ENCODE measurements around the gene MRPL58. TPM values are rescaled to one million over a fixed set of nuclear protein-coding genes. Genes with fewer than 3 reads are reported as not detected.

Gene MRPL58
- total RNA-seq, 1 experiment from 2014 or later: 55.2 TPM

- DNase-seq (ENCODE audit: low read depth, low spot score): no peak
- Histone ChIP-seq H3K36me3 (ENCODE audit: control insufficient read depth, insufficient read depth, low read length) (no peaks in the 10 kb centered on the region), H3K9me3 (ENCODE audit: control insufficient read depth, insufficient read depth, low read depth, low read length) (no peaks in the 10 kb centered on the region), H3K4me1 (ENCODE audit: control insufficient read depth, insufficient read depth, low read length) (peaks cover 4% of the 10 kb centered on the region; the same call in 1 of the 2 replicates), H3K27me3 (ENCODE audit: control insufficient read depth, insufficient read depth, low read length) (no peaks in the 10 kb centered on the region), H3K4me3 (ENCODE audit: low read depth in 2 of 2, low read length in 2 of 2) (no peak overlapping the region), H3K27ac (ENCODE audit: low read length) (no peak overlapping the region)
- in situ Hi-C loops (cut with HindIII; ENCODE audit: low pct_unique_long_range_greater_than_20kb, low sequenced_read_pairs): no loop called here
- TF ChIP-seq POLR2AphosphoS5 (IDR thresholded peaks at IDR 0.05; ENCODE audit: low read depth, low read length): no peak
- no peak for TF ChIP-seq SIN3A (IDR thresholded peaks at IDR 0.05; ENCODE audit: borderline replicate concordance, insufficient read depth, low read depth, low read length)
- TF ChIP-seq CTCF (IDR thresholded peaks at IDR 0.05): no peak
- TF ChIP-seq, protein P1, sequence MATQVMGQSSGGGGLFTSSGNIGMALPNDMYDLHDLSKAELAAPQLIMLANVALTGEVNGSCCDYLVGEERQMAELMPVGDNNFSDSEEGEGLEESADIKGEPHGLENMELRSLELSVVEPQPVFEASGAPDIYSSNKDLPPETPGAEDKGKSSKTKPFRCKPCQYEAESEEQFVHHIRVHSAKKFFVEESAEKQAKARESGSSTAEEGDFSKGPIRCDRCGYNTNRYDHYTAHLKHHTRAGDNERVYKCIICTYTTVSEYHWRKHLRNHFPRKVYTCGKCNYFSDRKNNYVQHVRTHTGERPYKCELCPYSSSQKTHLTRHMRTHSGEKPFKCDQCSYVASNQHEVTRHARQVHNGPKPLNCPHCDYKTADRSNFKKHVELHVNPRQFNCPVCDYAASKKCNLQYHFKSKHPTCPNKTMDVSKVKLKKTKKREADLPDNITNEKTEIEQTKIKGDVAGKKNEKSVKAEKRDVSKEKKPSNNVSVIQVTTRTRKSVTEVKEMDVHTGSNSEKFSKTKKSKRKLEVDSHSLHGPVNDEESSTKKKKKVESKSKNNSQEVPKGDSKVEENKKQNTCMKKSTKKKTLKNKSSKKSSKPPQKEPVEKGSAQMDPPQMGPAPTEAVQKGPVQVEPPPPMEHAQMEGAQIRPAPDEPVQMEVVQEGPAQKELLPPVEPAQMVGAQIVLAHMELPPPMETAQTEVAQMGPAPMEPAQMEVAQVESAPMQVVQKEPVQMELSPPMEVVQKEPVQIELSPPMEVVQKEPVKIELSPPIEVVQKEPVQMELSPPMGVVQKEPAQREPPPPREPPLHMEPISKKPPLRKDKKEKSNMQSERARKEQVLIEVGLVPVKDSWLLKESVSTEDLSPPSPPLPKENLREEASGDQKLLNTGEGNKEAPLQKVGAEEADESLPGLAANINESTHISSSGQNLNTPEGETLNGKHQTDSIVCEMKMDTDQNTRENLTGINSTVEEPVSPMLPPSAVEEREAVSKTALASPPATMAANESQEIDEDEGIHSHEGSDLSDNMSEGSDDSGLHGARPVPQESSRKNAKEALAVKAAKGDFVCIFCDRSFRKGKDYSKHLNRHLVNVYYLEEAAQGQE (IDR thresholded peaks at IDR 0.05; ENCODE audit: insufficient read depth in 1 of 2, low read depth in 2 of 2, low read length in 1 of 2): no peak
- TF ChIP-seq TCF7L2 (IDR thresholded peaks at IDR 0.05; ENCODE audit: low read depth, low read length): no peak
- BruUV-seq (replicated peaks): no TSS peak
- intact Hi-C loops (cut with micrococcal nuclease; ENCODE audit: unreplicated experiment): loop anchor here (10.0 kb wide), 1 partner anchor 129 kb away; the partner anchor contains the start of gene ARMC7
- no peak for ATAC-seq
- ChIA-PET POLR2A (no interaction called here), CTCF (no interaction called here)
Observed at GRCh38 chr17:74975943-74976342, 36.5 kb upstream of the MRPL58 start.

- H3K4me3 ChIP-seq (ENCODE audit: low read depth in 2 of 2, low read length in 2 of 2): no peak overlapping the region
- DNase-seq (ENCODE audit: low read depth, low spot score) (no peak), ATAC-seq (no peak)
- CTCF ChIA-PET: interaction anchor here (0.6 kb wide), 1 partner anchor 28 kb away, joined by 3 read pairs; no protein-coding TSS in a partner anchor
- in situ Hi-C loops (cut with HindIII; ENCODE audit: low pct_unique_long_range_greater_than_20kb, low sequenced_read_pairs) (no loop called here), intact Hi-C loops (cut with micrococcal nuclease; ENCODE audit: unreplicated experiment) (loop anchor here (10.0 kb wide), 1 partner anchor 127 kb away; the partner anchor contains the start of gene ARMC7)
- no peaks in the 10 kb centered on the region for H3K27me3 ChIP-seq (ENCODE audit: control insufficient read depth, insufficient read depth, low read length)
- TF ChIP-seq CTCF (IDR thresholded peaks at IDR 0.05) (no peak), POLR2AphosphoS5 (IDR thresholded peaks at IDR 0.05; ENCODE audit: low read depth, low read length) (no peak), SIN3A (IDR thresholded peaks at IDR 0.05; ENCODE audit: borderline replicate concordance, insufficient read depth, low read depth, low read length) (no peak), TCF7L2 (IDR thresholded peaks at IDR 0.05; ENCODE audit: low read depth, low read length) (no peak)
- TF ChIP-seq, protein P1 (IDR thresholded peaks at IDR 0.05; ENCODE audit: insufficient read depth in 1 of 2, low read depth in 2 of 2, low read length in 1 of 2): no peak
- H3K4me1 ChIP-seq (ENCODE audit: control insufficient read depth, insufficient read depth, low read length): peaks cover 11% of the 10 kb centered on the region
- no peaks in the 10 kb centered on the region for H3K9me3 ChIP-seq (ENCODE audit: control insufficient read depth, insufficient read depth, low read depth, low read length)
- POLR2A ChIA-PET: no interaction called here
- BruUV-seq (replicated peaks): no TSS peak
- no peaks in the 10 kb centered on the region for H3K36me3 ChIP-seq (ENCODE audit: control insufficient read depth, insufficient read depth, low read length)
- no peak overlapping the region for H3K27ac ChIP-seq (ENCODE audit: low read length)
Observed at GRCh38 chr17:74977802-74978201, 34.7 kb upstream of the MRPL58 start.
